Inferior parietal cortex (tissue), 1 donor: Measurements from ENCODE around the gene TBC1D2.
"Not testable (repeated sequence)": the region's sequence is repeated elsewhere in the genome, so short reads cannot be mapped to it uniquely, and the experiment has no call there.

Source experiments
- DNase-seq: peaks from one replicate; pipeline ENCODE4 v3.0.0-alpha.2; 2016; ENCODE audit errors: extremely low spot score

The TBC1D2 gene

GRCh38 chr9:98191671-98192502 lies 63.6 kb downstream of the TBC1D2 start:
- DNase-seq = no peak

DNA sequence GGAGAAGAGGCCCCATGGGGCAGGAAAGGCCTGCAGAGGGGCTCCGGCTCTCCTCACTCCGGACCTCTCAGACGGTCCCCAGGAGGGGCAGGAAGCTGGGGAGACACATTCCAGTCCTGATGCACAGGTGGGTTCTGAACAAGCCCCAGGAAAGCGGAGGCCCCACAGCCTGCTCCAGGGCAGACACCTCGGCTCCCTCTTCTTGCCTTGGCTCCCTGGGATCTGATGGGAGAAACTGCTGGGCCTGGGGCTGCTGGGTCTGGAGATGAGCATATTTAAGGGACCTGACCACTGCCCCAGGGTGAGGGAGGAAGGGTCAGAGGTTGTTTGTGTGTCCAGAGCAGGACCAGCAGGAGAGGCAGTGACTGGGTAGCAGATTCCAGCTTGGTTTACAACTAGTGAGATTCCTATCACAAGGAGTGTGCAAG lies 64.3 kb downstream of the TBC1D2 start:
- DNase-seq = no peak

GRCh38 chr9:98190757-98191105 lies 64.7 kb downstream of the TBC1D2 start:
- DNase-seq = no peak

DNA sequence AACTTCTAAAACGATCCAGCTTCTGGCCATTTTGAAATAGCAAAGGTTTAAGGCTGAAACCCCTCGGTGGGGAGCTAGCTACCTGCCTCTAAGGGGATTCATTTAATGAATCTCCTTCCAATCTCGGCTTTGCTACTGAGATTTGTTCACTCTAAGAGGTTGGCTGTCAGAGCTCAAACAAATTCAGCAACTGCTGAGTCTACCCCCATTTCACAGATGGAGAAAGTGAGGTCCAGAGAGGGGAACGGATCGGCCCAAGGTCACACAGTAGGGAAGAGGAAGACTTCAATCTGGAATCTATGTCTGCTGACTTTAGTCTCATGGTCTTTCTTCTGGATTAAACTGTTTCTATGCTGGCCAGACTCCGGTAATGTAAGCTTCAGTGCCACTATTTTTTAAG lies 66.0 kb downstream of the TBC1D2 start:
- no peak for DNase-seq

GRCh38 chr9:98187926-98188325 lies 67.5 kb downstream of the TBC1D2 start:
- DNase-seq = no peak

- no peak for DNase-seq
Observed at GRCh38 chr9:98186236-98186635, 69.2 kb downstream of the TBC1D2 start.

- no peak for DNase-seq
Observed at GRCh38 chr9:98185611-98186171, 69.8 kb downstream of the TBC1D2 start.

- no peak for DNase-seq
Observed at GRCh38 chr9:98185021-98185567, 70.4 kb downstream of the TBC1D2 start.

DNA sequence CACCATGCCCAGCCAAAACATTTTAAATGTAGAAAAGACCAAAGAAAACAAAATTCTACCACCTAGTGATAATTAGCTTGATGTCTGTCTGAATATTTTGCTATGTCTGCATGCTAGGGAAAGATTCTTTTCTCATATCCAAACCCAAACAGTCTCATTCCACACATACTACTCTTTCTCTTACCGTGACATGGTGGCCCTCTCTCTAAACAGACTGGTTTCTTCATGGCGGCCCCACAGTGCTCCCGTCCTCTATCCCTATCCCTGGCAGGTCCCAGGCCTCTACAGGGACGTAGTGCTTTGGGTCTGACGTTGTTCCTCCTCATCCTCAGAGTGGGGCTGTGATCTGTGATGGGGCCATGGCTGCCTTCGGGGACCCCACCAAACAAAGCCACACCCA lies 71.1 kb downstream of the TBC1D2 start:
- DNase-seq = no peak

DNA sequence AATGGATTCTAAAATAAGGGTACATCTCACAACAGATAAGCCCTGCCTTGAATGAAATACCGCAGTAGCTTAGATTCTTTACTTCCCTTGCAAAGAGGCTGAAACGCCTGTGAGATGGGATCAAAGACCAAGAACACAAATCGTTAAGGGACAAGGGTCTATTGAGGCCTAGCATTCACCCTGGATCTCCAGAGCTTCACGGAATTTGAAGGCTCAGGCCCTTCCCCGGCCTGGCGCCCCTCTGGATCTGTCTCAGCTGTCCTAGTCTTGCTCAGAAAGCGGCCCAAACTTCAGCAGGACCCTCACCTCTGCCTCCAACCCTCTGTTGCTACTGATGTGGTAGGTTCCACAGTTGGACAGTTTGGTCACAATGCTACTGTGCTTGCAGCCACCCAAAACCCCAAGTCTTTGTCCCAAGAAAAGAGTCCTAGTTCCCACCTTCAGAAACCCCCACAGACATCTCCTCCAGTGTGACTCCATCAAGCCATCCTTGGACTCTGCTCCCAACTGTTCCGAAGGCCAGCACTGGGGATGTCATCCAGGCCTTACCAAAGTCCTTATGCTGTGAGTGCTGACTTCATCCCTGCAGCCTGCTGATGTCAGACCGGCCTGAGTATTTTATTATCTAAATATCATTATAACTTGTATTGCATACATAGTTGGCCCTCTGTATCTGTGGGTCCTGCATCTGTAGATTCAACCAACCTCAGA lies 72.4 kb downstream of the TBC1D2 start:
- no peak for DNase-seq

- DNase-seq = no peak
Observed at GRCh38 chr9:98182069-98182820, 73.2 kb downstream of the TBC1D2 start.

DNA sequence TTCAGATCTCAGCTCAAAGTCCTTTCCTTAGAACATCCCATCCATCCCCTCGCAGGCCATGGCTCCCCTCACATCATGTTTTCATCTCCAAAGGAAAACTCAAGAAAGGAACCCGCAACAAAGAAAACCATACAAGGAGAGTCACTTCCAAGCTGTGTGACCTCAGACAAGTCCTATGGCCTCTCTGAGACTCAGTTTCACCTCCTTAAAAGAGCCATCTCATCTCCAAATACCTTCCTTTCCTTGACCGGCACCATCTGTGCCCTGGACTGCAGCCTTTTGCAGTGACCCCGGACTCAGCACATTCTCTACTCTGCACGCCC lies 73.7 kb downstream of the TBC1D2 start:
- no peak for DNase-seq

- no peak for DNase-seq
Observed at GRCh38 chr9:98180996-98181395, 74.5 kb downstream of the TBC1D2 start.

- DNase-seq = no peak
Observed at GRCh38 chr9:98178874-98179850, 76.3 kb downstream of the TBC1D2 start.

DNA sequence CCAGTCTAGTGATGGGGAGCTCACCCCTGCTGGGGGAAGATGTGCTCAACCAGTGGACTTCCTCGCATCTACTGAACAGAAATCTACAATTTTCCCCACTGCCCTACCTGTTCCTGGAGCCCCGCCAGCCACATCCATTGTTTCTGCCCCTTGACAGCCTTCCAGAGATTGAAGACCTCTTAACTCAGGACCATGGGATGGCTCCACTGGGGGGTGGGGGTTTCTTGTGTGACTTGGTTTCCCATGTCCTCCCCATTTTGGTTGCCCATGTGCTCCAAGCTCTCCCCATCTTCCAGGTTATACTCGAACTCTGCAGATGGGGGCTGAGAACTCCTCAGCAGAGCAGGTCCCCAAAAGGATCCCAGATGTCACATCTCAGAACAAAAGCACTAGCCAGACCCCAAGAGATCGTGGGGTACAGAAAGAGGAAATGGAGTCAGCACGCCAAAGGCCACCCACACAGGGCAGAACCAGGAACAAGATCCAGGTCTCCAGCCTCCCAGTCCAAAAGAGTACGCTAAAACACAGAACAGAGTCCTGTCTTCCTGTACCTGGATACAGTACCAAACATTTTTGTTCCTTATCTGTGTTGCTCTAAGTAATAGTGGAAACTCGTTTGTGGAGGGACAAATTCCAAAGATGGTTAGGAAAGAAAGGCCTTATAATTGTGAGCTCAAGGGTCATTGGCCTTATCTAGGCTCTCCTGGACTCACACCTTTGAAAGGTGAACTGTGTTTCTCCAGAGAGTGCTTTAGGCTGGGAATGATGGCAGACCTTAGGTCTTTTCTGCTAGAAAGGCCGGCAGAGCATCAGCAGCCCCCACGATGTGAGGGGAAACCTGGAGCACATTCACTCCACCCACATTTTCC lies 78.8 kb downstream of the TBC1D2 start:
- DNase-seq = no peak

DNA sequence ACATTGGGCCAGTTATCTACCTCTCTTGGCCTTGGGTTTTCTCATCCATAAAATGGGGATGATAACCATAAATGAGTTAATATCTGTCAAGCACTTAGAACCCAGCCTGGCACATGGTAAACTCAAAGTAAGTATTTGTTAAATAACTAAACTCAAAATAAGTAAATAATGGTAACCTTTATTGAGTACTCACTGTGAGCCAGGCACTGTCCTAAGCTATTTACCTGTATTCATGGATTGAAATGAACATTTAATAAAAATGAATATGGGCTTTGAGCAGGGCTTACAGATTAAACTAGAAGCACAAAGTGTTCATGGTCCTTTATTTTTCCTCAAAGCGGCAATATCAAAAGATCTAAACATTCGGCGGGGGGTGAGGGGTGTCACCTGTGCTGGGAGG lies 79.7 kb downstream of the TBC1D2 start:
- no peak for DNase-seq

GRCh38 chr9:98175028-98175569 lies 80.3 kb downstream of the TBC1D2 start:
- no peak for DNase-seq

DNA sequence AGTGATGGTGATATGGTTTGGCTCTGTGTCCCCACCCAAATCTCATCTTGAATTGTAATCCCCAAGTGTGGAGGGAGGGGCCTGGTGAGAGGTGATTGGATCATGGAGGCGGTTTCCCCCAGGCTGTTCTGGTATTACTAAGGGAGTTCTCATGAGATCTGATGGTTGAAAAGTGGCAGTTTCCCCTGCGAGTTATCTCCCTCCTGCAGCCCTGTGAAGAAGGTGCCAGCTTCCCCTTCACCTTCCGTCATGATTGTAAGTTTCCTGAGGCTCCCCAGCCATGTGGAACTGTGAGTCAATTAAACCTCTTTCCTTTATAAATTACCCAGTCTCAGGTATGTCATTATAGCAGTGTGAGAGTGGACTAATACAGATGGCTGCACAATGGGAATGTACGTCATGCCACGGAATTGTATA lies 80.9 kb downstream of the TBC1D2 start:
- DNase-seq = not testable (repeated sequence)

- no peak for DNase-seq
Observed at GRCh38 chr9:98173181-98173580, 82.3 kb downstream of the TBC1D2 start.

- DNase-seq = no peak
Observed at GRCh38 chr9:98172604-98173003, 82.8 kb downstream of the TBC1D2 start.
